GM19372 (cell line): ENCODE results near the gene TRIM7.

Experiments
- ATAC-seq: cut with Tn5 transposase; IDR thresholded peaks from one replicate; pipeline ENCODE4 v1.9.1; 2021; ENCODE audit warnings: mild to moderate bottlenecking, low read depth, moderate library complexity; ENCODE audit not compliant: unreplicated experiment

TRIM7 gene

DNA sequence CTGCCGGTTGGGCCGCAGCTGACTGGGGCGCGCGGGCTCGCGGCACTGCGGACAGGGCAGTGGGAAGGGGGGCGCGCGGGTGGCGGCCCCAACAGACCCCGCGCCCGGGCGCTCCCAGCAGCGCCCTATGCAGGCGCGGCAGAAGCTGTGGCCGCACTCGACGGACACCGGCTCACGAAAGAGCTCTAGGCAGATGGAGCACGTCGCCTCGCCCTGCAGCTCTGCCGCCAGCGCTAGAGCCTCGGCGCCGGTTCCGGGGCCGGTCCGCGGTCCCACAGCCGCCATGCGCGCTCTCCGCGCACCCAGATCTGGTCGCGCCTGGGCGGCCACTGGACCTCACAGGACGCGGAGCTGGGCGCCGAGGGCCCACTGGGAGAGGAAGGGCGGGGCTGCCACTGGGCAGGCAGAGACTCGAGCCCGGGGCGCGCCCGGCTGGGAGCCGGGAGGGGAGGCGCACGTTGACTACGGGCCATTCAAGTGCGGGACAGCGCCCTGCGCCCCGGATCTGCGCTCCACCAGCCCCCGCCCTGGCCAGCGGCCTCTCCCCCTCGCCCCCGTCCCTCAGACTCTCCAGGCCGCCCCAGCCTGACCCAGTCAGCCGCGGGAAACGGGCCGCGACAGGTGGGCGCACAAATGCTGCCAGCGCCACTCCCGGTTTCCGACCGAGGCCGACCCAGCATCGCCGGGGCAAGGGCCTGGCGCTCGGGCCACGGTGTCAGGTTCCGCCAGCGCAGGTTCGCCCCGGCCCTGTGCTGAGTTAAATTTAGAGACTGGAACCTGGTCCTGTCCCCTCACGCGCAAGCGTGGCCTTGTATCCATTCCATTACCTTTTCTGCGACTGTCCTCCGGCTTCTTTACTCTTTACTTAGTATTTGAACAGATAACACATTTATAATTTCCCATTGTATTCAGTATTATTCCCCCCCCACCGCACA is at the start of gene TRIM7:
TSS of gene TRIM7 (minus strand) at position 371 of the 935 bp plus-strand sequence. CDS start at position 285, 86 bp downstream.
- no peak for ATAC-seq

DNA sequence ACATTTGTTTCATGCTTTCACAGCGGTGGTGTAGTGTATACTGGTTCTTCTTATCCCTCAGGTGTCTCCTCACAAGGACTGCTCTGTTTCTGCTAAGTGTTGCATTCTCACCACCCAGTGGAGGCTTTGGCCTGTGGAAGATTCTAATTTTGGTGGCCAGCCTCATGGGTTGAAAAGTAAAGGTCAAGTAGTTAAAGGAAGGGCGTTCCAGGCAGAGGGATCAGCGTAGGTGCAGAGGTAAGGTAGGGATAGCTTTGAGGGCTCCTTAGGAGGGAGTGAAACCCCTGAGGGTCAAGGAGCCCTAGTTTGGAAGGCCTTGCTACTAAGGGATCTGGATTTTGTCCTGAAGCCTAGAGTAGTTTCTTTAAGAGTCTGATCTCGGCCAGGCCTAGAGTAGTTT is 43.3 kb upstream of the TRIM7 start:
- no peak for ATAC-seq

DNA sequence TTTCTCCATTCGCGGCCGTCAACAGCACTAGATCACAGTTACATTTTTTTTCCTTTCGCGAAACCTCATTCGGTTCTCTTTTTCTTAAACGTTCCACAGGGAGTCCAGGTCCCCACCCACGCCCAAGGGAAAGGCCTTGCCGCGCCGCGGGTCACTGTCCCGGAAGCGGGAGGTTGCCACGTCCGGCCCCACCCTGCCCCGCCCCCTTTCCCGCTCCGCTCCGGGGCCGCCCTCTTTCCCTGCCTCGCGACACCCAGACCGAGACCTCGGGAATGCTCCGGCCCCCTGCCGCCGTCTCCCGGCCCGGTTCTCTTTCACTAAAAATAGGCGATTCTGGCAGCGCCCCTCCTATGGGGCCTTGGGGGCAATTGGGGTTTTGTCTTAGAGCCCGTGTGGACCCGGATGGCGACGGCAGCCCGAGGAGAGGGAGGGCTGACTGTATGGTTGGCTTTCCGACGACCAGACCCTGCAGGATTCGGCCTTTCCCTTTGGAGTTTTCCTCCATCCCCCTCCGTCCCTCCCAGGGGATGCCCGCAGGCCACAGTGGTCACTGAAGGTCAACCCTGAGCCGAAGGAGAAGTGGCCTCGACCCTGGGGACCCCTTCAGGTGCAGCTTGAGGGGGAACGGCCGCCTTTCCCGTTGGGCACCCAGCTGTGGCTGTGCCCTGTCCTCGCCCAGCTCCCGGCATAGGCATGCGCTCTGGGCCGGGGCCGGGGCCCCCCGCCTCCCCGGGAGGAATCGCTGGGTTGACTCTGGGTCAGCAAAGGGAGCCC is 41.5 kb upstream of the TRIM7 start:
- ATAC-seq, result peak; percentile 42

DNA sequence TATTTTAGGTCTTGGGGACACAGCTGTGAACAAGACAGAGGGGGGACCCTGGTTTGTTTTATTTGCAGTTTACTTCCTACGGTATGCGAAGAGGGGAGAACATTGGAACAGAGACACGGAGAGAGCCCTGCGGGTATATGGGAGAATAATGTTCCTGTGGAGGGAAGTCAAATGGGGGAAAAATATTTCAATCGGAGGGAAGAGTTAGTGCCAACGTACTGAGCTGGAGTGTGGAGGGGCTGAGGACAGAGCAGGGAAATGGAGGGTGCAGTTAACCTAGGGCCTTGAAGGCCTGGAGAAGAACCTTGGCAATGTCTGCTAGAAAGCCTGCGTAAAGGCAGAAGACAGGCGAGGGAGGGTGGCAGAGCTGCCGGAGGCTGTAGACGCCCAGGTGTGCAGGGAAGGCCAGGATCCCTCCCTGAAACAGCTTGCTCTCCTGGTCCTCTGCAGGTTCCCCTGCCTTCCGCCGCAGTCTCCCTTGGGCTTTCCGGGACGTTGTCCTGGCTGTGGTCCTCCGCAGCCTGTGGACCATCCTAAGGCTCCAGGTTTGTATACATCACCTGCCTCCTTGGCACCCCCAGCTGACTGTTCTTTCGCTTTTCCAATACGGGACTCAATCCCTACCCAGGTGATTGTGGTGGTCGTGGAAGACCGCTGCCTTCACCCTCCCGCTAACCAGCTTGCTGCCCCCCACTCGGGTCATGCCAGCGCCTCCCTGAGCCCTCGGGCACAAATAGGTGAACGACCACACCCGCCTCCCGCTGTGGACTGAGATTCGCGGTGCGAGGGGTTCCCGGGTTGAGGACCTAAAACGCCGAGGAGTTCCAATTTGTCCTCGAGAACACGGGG is 40.7 kb upstream of the TRIM7 start:
- ATAC-seq, result peak; percentile 1

DNA sequence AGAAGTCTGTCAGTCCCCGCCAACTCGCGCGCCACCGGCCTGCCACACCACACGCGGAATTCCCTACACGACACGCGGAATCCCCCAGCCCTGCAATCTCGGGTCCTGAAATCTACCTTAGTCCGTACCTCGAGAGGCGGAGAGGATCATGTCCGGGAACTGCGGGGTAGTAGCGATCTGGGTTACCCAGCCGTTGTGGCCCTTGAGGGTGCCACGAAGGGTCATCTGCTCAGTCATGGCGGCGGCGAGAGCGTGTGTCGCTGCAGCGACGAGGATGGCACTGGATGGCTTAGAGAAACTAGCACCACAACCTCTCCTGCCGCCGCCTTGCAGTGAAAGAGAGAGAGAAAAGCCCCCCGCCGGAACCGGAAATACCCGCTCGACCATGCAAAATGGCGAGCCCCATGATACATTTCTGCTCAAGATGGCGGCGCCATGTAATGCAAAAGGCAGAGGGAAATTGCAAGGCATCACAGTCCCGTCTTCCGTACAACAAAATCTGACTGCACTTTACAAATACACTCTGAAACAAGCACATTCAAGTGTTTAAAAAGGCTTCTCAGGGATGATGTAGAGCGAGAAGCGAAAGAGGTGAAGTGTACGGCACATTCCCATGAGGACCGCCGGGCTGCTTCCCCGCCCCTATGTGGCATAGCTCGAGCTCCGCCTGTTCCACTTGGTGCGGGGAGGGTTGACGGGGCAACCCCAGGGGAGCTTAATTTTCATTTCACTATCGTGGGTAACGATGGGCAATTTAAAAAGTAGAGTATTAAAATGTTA is 38.8 kb upstream of the TRIM7 start, which contains the start of gene RACK1:
TSS of gene RACK1 (minus strand) at position 343 of the 780 bp plus-strand sequence. CDS start at position 237, 106 bp downstream.
- peak; percentile 52 for ATAC-seq

DNA sequence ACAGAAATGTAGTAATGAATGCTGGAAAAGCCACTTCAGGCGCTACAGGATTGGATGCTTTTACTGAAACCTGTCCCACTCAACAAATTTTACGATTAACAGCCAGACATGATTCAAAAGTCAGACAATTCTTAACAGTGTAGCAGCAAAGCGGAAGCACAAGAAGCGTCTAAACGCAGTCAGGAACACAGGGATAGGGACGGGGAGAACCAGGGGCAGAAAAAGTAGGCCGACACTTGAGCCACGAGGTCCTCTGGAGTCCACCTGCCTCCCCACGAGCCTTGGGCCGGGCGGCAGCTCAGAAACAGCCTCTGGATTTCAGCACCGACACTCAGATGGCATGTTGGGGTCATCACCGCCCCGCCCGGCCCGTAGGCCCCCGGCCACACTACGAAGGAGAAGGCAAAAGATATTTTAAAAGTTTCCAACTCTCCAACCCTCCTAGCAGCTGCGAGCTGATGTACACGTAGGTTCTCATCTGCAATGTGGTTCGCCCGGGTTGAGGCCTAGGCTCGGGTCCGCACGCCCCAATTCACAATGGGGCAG is 38.1 kb upstream of the TRIM7 start:
- ATAC-seq, result no peak

DNA sequence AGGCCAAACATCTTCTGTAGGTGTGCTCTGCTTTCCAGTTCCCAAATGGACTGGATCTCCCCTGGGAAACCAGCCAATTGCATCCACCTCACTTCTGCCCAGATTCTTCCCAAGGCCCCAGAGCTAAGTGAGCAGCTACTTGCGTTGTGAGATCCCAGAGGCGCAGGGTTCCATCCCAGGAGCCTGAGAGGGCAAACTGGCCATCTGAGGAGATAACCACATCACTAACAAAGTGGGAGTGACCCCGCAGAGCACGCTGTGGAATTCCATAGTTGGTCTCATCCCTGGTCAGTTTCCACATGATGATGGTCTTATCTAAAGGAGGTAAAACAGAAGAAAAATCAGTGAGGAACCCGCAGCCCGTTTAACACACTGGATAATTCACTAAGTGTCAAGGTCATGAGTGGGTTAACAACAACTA is 37.0 kb upstream of the TRIM7 start:
- no peak for ATAC-seq

DNA sequence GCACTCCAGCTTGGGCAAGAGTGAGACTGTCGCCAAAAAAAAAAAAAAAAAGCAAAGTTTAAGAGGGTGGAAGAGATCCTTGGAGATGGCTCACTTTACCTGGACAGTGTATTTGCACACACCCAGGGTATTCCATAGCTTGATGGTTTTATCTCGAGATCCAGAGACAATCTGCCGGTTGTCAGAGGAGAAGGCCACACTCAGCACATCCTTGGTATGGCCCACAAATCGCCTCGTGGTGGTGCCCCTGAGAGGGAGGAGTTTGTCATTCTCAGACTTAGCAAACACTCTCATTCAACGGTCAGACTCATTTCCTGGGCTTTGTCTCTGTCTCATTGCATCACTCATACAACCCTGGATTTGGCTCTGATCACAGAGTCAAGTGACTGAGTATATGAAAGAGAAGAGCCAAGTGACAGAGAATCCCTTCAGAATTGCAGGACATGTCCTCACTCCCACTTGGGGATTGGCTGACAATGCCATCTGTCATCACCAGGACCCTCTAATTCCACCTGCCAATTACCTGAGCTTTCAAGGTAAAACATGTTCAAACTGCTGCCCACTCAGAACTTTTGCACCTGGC is 36.5 kb upstream of the TRIM7 start:
- no peak for ATAC-seq

DNA sequence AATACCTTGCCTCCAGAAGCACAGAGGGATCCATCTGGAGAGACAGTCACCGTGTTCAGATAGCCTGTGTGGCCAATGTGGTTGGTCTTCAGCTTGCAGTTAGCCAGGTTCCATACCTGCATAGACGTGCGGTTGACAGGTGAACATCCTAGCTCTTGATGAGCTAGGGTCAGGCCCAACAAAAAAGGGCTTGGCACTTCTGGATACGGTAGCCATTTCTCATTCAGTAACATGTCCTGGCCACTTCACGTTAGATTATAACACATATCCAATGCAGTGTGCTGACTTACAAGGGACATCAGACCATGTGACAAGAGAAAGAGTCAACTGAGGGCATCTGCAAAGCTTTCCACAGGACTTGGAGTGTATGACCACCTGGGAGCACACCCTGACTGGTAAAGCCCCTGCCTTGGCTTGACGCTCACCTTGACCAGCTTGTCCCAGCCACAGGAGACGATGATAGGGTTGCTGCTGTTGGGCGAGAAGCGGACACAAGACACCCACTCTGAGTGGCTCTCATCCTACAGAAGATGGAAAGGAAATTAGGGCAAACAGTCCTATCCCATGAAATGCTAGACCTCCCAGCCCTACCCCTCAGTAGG is 34.2 kb upstream of the TRIM7 start:
- ATAC-seq, result no peak

DNA sequence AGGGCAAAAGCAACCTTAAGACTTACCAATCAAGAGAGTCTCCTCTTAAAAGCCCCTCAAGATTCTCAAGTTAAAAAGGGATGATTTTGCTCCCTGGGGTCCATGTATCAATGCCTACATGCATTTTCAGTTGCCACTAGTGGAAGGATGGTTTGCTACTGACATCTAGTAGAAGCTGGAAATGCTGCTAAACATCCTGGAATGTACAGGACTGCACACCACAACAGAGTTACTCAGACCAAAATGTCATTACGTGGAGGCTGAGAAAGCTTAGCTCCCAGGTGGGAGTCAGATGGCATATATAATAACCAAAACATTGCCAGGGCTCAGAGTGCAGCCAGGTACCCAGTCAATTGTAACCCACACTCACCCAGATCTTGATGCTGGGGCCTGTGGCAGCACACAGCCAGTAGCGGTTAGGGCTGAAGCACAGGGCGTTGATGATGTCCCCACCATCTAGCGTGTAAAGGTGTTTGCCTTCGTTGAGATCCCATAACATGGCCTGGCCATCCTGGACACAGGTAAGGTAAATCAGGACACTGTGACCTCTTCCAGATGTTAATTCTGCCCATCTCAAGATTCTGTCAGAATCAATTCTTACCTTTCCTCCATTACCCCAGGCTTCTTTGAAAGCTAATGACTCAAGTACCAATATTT is 32.9 kb upstream of the TRIM7 start:
- no peak for ATAC-seq

DNA sequence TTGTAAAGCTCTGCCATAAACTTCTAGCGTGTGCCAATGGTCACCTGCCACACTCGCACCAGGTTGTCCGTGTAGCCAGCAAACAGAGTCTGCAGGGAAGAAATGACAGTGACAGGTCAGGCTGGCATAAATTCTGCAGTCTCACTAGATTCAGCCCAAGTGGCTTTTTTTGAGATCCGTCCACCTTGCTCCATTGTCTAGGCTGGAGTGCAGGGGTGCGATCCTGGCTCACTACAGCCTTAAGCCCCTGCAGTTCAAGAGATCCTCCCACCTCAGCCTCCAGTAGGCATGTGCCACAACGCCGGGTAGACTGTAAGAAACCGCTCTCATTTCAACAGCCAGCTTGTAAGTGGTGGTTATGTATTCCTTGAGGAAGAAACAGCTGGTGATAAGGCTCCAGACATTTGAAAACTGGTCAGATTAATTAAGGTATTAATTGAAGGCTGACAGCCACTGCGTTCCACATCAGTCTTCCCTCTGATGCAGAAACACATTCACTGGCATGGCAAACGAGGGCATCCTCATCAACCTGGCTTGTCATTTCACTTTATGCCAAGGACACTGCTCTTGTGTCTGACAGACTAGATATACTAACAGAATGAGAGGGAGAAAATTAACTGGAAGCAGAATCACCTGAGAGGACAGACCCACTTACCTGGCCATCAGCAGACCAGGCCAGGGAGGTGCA is 32.1 kb upstream of the TRIM7 start:
- ATAC-seq, result no peak

DNA sequence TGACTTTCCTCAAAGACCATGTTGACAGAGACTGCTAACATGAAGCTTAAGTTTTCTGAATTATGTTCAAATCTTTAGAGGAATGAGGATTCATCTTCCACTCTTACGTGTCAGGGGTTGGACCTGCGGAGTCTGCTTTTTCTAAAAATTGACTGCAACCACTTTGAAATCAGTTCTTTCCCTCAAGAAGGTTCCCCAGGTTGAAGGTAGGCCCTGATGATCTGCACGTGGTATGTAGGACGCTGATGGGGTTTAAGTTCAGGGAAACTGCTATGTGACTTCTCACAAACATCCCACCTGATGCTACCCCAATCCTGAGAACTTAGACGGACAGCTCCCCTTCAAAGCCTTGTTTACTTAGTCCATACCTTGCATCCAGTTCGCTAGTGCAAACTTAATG is 31.5 kb upstream of the TRIM7 start:
- no peak for ATAC-seq

DNA sequence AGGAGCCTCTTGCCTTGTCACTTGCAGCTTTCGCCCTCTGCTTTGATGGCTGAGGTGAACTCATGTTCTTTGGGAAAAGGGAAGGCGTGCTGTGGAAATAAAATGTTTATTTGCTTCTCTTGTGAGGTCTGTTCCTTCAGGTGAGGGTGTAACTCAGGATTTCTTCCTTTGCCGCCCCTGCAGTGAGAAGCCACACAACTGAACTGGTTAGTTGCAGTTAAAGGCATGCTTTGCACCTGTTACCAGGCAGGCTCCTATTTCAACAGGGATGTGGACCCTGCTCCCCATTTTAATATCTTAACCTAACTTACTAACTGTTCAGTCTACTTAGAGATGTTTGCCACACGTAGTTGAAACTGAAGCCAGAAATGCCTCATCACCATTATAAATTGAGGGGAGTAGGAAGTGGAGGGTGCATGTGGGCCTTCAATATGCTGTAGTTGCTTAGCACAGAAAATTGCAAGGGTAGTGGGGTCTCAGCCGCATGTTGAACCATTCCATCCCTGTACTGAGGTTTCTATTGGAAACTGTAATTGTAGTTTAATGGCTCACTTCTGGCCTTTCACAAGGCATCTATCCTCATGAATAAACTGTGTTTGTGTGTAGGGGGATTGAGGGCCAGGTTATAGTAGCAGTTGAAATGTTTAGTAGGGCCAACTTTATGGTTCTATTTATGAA is 30.8 kb upstream of the TRIM7 start:
- ATAC-seq, result no peak

DNA sequence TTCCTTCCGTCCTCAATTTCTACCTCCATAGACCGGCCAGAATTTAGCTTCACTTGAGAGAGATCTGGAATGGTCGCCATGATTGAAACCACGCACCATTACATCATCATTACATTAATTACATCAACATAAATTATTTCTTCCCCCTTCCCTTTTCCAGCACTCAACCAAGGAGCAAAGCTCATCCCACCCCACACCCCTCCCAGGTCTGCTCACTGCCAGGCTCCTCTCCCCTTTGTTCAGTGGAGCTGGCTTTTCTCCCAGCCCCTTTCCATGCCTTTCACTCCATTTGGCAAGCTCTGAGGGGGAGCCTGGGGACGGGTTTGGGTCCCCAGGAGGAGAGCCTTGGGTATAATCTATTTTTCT is 30.3 kb upstream of the TRIM7 start:
- no peak for ATAC-seq

DNA sequence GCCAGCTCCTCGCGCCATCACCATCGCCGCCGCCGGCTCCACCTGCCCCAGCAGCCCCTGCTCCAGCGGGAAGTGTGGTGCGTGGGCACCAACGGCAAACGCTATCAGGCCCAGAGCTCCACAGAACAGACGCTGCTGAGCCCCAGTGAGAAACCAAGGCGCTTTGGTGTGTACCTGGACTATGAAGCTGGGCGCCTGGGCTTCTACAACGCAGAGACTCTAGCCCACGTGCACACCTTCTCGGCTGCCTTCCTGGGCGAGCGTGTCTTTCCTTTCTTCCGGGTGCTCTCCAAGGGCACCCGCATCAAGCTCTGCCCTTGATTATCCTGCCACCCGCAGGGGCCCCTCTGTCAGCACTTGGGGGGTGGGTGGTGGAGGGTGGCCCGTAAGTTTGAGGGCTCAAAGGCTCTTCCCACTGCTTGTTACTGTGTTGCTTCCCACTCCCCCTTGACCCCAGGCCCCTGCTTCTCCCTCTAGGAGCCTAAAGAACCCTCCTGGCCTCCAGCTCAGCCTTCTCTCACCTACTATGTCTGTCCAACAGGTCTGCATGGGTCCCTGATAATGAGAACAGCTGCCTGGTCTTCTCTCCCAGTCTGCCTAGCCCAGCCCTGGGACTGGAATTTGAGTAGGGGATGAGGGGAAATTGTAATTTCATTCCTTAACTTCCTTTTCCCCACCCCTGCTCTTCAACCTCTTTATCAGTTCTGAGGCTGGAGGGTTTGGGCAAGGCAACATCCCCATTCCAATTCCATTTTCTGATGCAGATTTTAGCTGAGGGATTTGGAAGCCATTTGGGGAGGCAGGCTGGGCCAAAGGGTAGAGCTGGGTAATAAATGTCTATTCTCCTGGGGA is 29.7 kb upstream of the TRIM7 start:
- ATAC-seq, result no peak

DNA sequence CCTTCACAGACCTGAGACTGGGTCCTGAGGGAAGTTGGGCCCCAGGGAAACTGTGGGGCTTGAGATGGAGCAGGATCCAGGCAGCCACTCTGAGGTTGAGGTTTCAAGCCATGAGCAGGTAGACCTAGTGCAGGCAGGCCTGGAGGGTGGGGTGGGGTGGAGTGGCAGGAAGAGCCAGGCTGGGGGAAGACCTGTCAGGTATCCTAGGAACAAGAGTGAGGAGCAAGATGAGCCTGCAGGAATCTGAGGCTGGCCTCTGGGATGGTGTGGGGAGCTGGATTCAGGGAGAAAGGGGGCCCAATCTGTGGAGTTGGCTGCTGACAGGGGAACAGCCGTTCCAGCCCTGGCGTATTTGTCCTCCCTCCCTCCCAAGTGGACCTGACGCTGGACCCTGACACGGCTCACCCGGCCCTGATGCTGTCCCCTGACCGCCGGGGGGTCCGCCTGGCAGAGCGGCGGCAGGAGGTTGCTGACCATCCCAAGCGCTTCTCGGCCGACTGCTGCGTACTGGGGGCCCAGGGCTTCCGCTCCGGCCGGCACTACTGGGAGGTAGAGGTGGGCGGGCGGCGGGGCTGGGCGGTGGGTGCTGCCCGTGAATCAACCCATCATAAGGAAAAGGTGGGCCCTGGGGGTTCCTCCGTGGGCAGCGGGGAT is 28.9 kb upstream of the TRIM7 start:
- no peak for ATAC-seq
